Measurements from ENCODE around the gene HPS5.
"Not testable (repeated sequence)": the region's sequence is repeated elsewhere in the genome, so short reads cannot be mapped to it uniquely, and the experiment has no call there.

The HPS5 gene, protein sequence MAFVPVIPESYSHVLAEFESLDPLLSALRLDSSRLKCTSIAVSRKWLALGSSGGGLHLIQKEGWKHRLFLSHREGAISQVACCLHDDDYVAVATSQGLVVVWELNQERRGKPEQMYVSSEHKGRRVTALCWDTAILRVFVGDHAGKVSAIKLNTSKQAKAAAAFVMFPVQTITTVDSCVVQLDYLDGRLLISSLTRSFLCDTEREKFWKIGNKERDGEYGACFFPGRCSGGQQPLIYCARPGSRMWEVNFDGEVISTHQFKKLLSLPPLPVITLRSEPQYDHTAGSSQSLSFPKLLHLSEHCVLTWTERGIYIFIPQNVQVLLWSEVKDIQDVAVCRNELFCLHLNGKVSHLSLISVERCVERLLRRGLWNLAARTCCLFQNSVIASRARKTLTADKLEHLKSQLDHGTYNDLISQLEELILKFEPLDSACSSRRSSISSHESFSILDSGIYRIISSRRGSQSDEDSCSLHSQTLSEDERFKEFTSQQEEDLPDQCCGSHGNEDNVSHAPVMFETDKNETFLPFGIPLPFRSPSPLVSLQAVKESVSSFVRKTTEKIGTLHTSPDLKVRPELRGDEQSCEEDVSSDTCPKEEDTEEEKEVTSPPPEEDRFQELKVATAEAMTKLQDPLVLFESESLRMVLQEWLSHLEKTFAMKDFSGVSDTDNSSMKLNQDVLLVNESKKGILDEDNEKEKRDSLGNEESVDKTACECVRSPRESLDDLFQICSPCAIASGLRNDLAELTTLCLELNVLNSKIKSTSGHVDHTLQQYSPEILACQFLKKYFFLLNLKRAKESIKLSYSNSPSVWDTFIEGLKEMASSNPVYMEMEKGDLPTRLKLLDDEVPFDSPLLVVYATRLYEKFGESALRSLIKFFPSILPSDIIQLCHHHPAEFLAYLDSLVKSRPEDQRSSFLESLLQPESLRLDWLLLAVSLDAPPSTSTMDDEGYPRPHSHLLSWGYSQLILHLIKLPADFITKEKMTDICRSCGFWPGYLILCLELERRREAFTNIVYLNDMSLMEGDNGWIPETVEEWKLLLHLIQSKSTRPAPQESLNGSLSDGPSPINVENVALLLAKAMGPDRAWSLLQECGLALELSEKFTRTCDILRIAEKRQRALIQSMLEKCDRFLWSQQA

DNA sequence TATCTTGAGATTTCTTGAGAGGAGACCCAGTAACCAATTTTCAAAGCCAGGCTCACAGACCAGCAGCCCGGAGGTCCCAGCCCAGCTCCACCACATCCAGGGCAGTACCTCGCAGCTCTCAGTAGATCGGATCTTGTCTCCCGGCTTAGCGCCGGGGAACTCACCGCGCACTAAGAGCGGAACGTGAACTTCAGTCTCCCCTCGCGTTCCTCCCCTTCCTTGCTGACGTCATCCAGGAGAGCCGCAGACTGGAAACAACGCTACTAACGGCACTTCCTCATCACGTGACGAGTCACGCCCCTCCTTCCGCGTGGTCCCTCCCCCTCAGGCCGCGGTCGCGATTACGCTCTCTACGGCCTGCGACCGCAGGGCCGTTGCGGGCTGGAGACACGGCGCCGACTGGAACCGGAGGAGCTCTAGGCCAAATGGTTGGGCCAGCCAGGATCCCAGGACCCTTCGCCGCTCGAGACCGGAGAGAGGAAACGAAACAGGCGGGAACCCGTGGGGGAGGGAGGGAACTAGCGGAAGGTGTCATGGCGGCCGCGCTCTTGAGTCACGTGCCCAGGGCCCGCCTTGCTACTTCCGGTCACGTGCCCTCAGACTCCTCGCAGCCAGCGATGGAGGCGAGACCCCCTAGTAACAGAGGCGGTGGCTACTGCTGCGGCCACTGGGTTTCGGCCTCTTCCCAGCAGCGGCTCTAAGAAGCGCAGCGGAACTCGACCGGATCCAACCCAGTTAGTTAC is at the start of gene HPS5, which contains the start of gene GTF2H1:
HPS5 (minus strand) TSS at position 172 of the 743 bp plus-strand sequence. CDS start 4,282 bp downstream, outside the sequence.
GTF2H1 (plus strand) TSS at position 599 of the 743 bp plus-strand sequence. CDS start 10,508 bp downstream, outside the sequence.
- peak; percentile 97 for DNase-seq

DNA sequence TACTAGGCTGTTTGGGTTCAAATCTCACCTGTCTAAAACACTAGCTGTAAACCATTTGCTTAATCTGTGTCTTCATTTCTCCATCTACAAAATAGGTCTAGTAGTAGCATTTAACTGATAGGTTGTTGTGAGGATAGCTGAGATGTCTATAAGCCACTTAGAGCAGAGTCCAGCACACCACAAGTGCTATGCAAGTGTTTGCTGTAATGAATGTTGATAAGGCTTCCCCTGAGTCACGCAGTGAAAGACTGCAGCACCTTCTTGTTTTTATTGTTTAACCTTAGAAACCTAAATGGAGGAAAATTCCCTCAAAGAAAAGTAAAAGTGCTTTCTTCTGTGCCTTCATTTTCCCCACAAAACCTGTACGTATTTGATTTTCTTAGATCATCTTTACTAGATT is 49.3 kb upstream of the HPS5 start:
- no peak for DNase-seq

DNA sequence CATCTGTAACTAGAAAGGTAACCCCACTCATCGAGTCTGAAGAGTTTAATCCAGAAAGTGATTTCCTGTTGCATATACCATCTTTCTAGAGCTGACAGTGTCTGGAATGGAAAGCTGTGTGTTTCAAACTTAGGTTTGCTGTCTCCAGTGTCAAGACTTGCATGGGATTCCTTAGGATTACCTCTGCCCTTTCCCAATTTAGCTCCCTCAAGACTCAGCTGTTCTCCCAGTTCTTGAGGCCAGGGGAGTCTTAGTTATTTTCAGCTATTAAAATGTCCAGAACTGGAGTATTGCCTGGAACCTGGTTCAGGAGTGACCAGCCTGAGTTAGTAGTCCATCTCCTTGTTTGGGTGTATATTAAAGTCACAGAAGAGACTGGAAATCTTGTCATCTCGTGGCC is 47.5 kb upstream of the HPS5 start:
- no peak for DNase-seq

DNA sequence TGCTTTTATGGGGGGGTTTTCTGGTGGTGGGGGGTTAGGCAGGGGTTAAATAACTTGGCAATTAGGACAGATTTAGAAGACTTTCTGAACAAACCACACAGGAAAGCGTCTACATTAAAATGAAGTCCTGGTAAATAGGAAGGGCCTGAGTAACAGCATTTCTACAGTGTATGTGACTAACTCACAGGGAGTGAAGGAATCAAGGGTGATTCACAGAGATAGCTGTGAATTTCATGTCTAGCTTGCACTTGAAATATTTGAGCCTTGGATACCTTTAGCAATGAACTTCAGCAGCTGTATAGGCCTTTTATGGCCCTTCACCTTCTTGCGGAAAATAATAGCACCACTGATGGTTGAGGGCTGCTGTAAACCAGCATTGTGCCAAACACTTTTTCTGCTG is 46.3 kb upstream of the HPS5 start:
- no peak for DNase-seq

DNA sequence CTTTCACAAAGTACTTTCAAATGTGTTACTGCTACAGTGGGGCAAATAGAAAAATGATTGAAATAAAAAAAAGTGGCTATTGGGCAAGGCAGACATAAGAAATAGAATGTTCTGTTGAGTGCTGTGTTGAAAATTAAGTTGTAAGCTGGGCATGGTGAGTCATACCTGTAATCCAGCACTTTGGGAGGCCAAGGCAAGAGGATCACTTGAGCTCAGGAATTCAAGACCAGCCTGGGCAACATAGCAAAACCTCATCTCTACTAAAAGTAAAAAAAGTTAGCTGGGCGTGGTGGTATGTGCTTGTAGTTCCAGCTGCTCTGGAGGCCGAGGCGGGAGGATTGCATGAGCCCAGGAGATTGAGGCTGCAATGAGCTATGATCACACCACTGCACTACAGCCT is 45.5 kb upstream of the HPS5 start:
- no peak for DNase-seq

DNA sequence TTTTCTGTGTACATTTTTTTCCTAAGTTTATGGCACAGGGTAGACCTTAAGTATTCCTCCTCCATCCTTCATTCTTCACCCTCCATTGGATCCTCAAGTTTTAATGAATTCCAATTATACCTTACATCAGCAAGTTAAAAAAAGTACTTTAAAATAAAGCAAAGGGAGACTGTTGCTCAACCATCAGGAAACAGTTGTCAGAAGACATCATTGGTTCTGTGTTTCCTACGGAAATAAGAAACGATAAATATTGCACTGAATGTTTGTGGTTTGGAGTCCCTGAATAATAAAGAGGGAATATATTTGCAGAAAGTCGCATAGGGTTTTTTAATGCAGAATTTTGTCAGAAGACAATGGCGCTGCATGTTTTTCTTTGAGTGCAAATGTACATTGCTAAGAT is 44.3 kb upstream of the HPS5 start:
- DNase-seq: no peak

DNA sequence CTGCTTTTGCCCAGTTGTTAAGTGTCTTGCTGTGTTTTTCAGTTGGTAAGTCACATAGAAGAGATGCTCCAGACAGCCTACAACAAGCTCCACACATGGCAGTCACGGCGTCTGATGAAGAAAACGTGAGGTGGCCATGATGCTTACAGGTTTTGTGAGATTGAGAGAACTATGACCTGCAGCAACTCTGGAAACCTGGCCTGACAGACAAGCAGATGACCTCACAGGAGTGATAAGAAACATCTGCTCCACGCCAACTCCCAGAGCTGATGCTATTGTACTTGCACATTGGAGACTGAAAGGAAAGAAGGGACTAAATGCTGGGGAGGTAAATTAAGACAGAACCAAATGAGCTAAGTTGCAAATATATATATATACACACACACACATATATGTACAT is 43.8 kb upstream of the HPS5 start:
- DNase-seq: no peak

DNA sequence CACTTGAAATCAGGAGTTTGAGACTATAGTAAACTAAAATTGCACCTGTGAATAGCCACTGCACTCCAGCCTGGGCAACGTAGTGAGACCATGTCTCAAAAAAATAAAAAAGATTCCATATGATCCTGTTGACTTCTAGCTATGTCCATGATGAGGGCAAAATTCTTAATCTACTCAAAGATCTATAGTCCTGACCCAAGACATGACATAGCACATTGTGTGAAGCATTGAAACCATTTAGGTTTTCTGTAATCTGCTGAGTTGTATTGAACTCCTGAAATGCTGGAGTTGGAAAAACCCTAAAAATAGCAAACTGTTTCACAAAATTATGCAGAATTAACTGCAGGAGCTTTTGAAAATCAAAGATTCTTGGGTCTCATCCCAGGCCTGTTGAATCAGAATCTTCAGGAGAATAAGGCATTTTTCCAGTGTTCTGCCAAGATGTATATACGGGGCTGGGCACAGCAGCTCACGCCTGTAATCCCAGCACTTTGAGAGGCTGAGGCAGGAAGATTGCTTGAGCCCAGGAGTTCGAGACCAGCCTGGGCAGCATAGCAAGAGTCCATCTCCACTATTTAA is 42.6 kb upstream of the HPS5 start:
- DNase-seq: no peak

DNA sequence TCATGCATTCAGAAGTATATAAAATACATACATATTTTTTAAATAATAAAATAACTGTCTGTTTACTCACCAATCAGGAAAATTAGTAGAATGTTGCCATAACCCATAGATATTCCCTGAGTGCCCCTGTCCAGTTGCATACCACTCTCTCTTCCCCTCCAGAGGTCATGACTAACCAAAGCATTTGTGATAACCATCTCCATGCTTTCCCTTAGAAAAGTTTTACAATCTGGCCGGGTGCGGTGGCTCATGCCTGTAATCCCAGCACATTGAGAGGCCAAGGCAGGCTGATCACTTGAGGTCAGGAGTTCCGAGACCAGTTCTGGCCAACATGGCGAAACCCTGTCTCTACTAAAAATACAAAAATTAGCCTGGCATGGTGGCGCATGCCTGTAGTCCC is 39.2 kb upstream of the HPS5 start:
- DNase-seq: no peak

DNA sequence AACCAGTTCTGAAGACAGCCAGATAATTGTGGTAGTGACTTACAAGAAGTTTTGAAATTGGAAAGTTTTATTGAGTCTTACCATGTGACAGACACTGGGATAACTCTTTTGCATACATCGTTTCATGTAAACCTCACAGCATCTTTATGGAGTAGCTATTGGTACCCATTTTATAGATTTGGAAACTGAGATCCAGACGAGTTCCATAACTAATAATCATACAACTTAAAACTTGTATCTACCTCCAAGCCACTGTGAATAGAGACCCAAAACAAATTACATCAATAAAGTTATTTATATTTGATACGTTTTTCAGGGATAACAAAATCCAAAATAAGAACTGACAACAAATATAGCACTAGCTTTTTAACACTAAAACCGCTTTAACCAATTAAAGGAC is 36.7 kb upstream of the HPS5 start:
- DNase-seq: no peak

DNA sequence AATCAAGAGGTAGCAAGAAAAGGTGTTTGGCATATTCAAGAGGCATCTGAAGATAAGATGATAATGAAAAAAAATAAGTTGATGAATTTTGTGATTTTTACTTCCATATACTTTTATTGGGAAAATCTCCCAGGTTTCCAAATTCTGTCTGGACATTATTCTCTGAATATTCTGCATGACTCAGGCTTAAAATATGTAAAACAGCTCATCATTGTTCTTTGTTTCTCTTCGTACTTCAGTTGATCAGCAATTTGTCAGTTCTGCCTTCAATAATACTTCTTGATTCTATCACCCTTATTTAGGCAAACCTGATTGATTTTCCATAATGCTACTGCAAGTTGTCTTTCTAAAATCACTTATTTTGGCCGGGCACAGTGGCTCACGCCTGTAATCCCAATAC is 30.6 kb upstream of the HPS5 start:
- DNase-seq: no peak

DNA sequence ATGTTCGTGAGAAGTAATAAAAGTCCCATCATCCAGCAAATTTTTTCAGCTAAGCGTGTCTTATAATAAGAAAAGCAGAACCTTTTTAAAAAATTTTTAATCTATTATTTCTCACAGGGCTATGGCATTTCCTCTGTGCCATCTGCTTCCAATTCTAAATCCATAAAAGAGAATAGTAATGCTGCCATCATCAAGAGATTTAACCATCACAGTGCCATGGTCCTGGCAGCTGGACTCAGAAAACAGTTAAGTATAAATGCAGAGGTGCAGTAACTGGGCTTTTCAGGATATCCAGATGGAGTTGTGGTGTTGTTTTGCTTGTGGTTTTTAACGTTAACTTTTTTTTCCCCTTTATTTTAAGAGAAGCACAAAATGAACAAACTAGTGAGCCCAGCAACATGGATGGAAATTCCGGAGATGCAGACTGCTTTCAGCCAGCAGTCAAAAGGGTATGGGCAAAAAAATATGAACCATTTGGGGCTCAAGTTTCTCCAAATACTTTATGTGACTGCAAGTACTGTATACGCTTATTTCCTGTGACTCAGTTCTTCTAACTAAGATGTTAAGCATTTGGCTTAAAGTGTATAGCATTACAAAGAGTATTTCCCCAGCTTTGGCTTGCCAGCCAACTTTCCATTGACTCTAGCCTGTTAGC is 25.7 kb upstream of the HPS5 start:
- DNase-seq: no peak

DNA sequence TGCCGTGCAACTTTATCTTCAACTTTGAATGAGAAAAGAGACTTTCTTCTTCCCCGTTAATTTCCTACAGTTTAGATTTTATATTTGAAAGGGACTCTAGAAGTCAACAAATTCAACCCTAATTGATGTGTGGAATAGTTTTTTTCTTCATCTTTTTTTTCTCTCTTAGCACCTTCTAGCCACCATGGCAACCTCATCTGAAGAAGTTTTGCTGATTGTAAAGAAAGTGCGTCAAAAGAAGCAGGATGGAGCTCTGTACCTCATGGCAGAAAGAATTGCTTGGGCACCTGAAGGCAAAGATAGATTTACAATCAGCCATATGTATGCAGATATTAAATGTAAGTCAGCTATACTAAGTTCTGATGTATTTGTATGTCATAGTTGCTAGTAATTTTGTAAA is 11.0 kb upstream of the HPS5 start:
- DNase-seq: no peak

DNA sequence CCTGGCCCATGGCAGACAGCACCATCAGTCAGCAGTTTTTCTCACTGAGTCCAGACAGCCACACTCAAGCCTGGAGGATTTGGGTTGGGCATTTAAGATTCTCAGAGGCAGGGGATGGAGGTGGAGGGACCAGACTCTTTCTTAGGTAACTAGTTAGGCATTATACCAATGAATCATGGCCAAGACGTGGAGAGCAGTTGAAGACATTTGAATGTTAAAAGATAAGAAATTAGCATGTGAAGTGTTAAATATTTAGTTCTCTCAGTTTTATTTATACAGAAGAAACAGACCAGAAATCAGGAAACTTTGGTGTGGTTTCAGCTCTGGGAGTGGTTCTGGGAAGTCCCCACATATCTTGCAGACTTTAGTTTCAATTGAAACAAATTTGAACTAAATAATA is 10.4 kb upstream of the HPS5 start:
- DNase-seq: no peak

DNA sequence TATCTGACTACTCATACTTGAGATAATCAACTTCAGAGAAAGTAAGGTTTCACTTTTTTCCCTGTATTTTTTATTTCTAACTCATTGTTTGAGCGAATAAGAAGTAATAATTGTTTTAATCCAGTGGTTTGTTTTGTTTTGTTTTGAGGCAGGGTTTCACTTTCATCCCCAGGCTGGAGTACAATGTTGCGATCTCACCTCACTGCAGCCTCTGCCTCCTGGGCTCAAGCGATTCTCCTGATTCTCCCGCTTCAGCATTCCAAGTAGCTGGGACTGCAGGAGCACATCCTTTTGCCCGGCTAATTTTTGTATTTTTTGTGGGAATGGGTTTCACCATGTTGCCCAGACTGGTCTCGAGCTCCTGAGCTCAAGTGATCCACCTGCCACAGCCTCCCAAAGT is 9.0 kb upstream of the HPS5 start:
- no peak for DNase-seq

DNA sequence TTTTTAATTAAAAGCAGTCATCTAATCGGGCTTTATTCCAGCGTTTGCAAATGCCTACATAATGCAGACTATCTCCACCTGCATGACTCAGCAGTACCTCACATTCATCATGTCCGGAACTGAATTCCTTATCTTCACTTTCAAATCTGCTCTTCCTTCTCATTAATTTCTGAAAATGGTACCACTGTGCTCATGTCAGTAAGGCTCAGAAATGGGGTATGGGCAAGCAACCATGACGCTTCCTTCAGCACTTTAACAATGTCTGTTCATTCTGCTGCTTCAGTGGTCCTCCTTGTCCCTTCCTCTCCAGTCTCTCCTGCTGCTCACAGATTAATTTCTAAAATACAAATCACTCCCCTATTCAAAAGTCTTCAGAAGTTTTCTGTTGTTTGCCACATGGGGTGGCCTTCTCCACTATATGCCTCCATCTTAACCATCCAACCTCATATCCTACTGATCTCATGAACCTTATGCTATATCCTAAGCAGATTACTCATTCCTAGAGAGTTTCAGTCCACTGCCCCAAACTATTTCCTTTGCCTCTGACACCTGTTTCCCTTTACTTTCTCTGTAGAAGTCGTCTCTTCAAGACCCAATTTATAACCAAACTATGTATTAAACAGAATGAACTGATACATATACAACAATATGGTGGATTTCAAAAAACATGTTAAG is 7.4 kb upstream of the HPS5 start:
- DNase-seq: no peak

DNA sequence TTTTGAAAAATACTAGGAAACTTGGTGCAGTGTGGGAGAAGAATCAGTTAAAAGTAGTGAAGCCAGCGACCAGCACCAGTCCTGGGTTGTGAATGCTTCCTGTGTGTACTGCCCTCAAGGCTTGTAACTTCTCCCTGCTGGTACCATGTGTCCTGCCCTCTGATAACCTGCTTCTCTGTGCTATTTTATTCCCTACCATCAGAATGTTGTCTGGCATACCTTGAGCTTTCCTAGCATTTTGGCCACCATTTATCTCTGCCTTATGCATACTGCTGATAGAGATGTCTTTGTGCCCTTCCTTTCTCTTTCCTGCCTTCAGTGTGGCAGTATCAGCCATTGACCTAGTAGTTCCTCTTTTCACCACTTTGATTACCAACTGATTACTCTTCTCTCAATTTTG is 2.4 kb upstream of the HPS5 start:
- DNase-seq: no peak

DNA sequence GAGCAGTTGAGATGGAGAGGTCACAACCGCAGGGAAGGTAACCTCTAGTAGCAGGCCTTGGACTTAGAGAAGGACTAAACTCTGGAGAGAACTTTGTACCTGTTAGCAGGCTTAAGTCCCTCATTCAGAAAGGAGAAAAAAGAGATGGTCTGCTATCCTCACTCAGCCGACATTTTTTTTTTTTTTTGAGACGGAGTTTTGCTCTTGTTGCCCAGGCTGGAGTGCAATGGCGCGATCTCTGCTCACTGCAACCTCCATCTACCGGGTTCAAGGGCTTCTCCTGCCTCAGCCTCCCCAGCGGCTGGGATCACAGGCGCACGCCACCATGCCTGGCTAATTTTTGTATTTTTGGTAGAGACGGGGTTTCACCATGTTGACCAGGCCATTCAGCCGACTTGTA is 1.9 kb upstream of the HPS5 start:
- not testable (repeated sequence) for DNase-seq

DNA sequence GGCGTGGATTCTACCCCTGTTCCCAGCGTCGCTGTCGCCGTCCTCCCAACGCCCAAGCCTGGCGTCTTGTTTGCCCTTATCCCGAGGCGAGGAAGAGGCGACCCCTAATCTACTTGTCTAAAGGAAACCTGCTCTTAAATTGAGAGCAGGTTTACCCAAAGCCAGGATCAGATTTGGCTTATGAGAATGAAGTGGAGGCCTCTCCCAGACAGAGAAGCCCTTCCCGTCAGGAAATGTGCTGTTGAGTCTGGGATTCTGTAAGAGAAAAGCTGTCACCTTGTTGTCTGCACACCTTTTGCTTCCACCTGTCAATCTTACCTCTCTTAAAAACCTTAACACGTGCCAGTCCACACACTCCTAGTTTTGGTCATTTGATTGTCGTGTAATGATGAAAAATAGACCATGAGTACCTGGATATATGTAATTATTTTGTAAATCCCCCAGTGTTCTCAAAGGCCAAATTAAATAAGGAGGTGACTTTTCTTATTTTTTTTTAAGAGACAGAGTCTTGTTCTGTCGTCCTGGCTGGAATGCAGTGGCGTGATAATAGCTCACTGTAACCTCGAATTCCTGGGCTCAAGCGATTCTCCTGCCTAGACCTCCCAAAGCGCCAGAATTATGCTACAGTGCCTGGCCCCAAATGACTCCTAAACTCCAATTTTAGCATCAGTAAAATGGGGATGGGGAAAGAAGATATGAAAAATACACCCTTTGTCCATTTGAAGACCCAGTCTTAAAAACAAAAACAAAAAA is 1.1 kb upstream of the HPS5 start:
- DNase-seq: no peak

DNA sequence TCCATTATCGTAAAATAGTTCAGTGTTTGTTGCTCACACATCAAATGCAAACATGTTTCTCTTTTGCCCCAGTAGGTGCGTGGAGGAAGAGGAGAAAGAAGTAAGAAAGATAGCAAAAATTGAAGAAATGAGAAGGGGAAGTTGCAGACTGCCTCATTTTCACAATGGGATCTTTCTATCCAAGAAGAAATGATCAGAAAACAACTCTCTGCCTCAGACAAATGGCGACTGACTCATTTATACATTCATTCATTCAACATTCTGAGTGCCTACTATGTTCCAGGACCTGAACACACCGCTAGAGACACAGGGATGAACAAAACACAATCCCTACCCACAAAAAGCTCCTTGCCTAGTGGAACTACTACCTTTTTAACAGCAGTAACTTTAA is 367 bp downstream of the HPS5 start:
- no peak for DNase-seq

DNA sequence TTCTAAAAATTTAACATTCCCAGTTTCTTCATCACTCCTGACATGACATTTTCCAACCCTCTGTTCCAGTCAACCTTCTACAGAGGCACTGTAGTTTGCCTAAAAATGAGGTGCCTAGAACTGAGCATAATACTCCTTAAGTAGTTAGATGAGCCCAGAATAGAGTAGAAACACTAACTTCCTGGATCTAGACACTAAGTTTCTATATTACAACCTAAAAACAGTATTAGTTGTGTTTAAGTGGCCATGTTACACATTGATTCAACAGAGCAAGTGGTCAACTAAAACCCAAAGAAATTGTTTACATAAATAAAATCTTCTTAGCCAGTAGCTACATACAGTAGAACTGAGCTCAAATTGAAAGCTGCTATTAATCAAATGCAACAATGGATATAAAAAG is 1.3 kb downstream of the HPS5 start:
- no peak for DNase-seq

Measured in CD4-positive, alpha-beta T cell treated with Interferon gamma for 1 hour (primary cell).